Activated naive CD4-positive, alpha-beta T cell treated with anti-CD3 and anti-CD28 coated beads, Interleukin-2, amount 50 U/mL, for 16 hours (primary cell): Measurements from ENCODE around the gene ZYG11B.
"Not testable (repeated sequence)": the region's sequence is repeated elsewhere in the genome, so short reads cannot be mapped to it uniquely, and the experiment has no call there.

Experiments used
- DNase-seq: peaks from one replicate; pipeline ENCODE4 v3.0.0-alpha.2; 2020

ZYG11B gene

DNA sequence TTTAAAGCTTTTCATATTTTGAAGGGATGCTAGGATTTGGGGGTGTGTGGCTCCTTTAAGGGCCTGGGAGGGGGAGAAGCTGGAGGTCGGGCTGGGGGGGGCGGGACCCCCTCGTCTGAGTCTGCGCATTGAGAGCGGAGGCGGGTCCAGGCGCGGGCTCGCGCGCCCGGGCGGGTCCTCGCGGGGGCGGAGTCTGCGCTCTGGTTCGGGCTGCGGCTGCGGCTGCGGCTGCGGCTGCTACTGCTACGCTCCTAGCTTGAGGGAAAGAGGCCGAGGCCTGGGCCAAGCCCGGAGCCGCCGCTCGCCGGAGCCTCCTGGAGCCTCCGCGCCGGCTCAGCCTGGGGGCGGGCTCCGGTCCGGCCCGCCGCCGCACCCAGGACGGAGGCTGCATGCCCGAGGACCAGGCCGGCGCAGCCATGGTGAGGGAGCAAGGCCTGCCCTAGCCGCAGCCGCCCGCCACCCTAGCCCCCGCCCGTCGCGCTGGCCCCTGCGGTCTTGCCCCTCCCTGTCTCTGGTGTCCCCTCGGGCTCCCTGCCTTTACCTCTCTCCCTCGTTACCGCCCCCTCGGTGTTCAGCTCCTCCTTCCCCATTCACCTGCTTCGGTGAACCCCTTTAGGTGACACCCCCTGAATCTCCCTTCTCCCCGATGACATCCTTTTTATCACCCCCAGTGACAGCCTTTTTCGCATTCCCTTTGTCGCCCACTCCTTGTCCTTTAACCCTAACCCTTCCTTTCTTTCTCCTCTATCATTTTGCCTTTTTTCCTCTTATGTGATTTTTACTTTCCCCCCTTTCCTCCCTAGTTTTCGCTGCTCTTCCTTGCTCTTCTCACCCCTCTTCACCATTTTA is at the start of gene ZYG11B:
ZYG11B (plus strand) TSS at position 189 of the 849 bp plus-strand sequence; CDS start at position 390, 201 bp downstream.
- DNase-seq, result peak; percentile 93

DNA sequence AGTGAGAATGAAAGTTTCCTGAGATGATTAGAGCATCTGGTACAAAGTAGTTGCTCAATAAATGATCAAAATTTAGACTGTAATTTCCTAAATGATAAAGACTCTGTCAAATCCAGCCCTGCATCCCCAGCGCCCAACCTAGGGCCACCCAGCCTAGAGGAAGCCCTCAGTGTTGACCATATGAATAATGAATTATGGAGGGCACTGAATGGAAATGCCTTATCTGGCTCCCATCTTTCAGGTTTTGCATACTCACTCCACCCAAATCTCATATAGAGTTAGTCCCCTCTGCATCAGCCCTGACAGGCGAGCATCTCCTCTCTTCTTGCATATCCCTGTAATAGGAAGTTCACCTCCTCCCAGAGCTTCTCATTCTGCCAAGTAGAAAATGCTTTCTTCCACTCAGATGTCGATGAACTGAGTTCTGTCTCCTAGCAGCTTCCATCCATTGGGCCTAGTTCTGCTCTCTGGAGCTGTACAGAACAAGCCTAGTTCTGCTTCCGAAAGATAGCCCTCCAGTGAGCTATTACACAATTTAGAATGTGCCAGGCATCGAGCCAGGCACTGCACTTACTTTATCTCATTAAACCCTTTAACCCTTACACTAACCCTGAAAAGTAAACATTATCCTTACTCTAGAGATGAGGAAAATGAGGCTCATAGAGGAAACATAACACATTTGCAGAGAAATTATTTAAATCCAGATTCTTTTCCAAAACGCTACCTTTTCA is 49.0 kb upstream of the ZYG11B start:
- no peak for DNase-seq

DNA sequence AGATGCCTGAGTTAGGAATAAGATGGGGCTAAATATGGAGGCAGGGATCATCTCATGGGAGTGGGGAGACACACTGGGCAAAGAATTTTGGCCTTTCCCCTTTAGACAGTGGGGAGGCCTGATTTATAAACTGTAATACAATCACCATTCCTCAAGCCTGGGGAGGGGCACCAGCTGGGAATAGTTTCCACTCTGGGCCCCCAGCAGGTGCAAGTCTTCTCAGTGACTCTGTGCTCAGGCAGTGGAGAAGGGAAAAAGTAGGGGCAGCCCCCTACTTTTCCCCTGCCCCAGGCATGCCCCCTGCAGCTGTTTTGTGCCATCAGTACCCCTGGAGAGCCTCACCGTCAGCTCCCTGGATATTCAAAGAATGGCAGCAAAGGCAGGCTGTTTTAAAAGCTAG is 47.2 kb upstream of the ZYG11B start:
- no peak for DNase-seq

- DNase-seq, result no peak
Observed at GRCh38 chr1:52679498-52679897, 46.8 kb upstream of the ZYG11B start.

DNA sequence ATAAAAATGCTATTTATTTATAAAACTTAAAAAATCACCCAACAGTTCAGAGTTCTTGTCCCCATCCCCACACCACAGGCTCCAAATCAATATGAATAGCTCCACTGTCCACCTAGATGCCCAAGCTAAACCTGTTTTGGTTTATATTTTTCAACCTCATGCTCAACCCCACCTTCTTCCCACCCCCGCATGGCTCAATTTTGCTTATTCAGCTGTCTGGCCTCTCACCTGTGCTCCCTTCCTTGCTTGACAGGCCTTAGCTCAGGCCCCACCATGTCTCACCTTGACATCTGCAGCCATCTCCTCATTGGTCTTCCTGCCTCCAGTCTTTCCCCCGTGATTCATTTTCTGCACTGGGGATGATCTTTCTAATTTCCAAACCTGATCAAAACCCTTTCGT is 45.9 kb upstream of the ZYG11B start:
- DNase-seq, result no peak

GRCh38 chr1:52681136-52681535 is 45.1 kb upstream of the ZYG11B start:
- no peak for DNase-seq

DNA sequence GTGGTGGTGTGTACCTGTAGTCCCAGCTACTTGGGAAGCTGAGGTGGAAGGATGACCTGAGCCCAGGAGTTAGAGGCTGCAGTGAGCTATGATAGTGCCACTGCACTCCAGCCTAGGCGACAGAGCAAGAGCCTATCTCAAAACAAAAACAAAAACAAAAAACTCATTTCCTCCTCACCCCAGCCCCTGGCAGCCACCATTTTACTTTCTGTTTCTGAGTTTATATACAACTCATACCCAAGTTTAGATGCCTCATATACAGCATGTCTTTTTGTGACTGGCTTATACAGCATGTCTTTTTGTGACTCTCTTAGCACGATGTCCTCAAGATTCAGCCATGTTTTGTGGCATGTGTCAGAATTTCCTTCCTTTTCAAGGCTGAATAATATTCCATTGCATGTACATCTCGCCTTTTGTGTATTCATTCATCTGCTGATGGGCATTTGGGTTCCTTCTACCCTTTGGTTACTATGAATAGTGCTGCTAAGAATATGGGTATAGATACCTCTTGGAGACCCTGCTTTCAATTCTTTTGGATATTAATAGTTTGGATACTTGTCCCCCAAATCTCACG is 42.8 kb upstream of the ZYG11B start:
- no peak for DNase-seq

DNA sequence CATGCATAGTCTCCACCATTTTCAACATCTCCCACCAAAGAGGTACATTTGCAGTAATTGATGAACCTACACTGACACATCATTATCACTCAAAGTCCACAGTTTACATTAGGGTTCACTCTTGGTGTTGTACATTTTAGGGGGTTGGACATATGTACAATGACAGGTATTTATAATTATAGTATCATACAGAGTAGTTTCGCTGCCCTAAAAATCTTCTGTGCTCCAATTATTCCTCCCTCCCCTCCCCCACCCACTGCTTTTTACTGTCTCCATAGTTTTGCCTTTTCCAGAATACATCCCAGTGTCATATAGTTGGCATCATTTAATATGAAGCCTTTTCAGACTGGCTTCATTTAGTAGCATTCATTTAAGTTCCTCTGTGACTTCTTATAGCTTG is 41.7 kb upstream of the ZYG11B start:
- no peak for DNase-seq

DNA sequence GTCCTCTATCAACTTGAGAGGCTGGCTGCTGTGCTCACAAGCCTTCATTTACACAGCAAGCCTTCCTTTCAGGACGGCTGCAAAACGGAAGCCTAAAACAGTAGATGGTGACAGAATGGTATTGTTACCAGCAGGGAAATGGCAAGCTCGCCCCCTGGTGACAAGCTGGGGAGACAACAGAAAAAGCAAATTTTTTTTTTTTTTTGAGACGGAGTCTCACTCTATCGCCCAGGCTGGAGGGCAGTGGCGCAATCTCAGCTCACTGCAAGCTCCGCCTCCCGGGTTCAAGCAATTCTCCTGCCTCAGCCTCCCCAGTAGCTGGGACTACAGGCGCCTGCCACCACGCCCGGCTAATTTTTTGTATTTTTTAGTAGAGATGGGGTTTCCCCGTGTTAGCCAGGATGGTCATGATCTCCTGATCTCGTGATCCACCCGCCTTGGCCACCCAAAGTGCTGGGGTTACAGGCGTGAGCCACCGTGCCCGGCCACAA is 39.9 kb upstream of the ZYG11B start:
- DNase-seq, result peak; percentile 74

- DNase-seq, result no peak
Observed at GRCh38 chr1:52686830-52687229, 39.4 kb upstream of the ZYG11B start.

DNA sequence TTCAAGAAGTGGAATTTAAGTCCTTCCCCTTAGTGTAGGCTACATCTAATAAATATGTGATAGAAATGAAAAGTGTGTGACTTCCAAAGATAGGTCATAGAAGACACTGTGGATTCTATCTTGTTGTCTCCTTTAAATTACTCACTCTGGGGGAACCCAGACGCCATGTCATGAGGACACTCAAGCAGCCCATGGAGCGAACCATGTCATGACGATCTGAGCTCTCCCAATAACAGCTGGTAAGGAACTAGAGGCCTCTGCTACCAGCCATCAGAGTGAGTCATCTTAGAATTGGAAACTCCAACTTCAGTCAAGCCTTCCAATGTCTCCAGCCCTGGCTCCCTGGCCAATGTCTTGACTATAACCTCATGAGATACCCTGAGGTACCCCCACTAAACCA is 34.4 kb upstream of the ZYG11B start:
- DNase-seq, result no peak

GRCh38 chr1:52692697-52693096 is 33.6 kb upstream of the ZYG11B start:
- DNase-seq, result no peak

GRCh38 chr1:52693351-52693750 is 32.9 kb upstream of the ZYG11B start:
- DNase-seq, result not testable (repeated sequence)

GRCh38 chr1:52693843-52694242 is 32.4 kb upstream of the ZYG11B start:
- DNase-seq, result no peak

DNA sequence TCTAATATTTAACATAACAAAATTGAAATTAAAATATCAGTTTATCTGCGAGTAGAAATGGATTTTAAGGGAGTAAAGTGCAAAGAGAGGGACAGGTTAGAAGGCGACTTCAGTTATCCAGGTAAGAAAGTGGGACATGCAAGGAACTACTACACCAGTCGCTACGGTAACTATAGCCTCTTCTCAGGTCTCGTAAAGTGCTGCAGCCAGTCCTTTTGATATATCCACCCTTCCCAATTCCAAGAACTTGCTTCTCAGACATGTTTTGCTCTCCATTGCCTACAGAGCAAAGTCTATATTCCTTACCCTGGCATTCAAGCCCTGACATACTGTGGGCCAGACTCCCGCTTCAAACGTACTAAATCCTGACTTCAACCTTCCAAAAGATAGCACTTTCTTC is 30.6 kb upstream of the ZYG11B start:
- no peak for DNase-seq

DNA sequence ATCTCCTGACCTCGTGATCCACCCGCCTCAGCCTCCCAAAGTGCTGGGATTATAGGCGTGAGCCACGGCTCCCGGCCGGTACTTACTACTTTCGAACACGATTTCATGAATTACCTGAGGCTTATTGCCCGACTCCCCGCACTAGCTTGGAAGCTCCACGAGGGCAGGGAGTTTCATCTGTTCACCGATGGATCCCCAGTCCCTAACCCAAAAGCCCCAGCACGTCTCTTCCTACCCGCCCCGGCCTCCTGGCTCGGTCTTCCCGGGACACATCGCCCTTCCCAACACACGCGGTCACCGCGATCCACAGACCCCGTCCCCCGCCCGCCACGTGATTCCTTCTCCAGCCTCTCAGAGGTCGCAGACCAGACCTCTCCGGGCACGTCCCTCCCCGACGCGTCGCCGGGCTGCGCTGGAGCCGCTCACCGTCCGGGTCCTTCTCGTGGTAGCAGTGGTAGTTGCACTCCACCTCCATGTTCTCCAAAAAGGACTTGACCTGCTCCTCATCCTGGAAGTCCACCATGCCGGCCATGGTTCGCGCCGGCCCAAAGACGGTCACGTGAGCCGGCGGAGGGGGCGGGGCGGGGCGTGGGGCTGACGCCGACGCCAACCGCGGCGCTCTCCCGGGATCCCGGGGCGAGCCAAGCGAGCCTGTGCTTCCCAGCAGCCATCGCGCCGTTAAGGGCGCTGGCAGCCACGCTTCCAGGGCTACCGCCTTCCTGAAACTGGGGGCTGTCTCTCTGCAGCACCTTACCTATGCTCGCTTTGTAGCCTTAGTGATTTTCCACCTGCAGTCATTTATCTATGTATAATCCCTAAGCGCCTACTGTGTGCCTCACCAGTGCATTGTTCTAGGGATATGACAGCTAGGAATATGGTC is 28.2 kb upstream of the ZYG11B start, which contains the start of gene COA7:
COA7 (minus strand) TSS at position 553 of the 880 bp plus-strand sequence; CDS start at position 532, 21 bp downstream.
- peak; percentile 65 for DNase-seq

GRCh38 chr1:52702886-52703787 is 23.1 kb upstream of the ZYG11B start:
- peak; percentile 84 for DNase-seq

DNA sequence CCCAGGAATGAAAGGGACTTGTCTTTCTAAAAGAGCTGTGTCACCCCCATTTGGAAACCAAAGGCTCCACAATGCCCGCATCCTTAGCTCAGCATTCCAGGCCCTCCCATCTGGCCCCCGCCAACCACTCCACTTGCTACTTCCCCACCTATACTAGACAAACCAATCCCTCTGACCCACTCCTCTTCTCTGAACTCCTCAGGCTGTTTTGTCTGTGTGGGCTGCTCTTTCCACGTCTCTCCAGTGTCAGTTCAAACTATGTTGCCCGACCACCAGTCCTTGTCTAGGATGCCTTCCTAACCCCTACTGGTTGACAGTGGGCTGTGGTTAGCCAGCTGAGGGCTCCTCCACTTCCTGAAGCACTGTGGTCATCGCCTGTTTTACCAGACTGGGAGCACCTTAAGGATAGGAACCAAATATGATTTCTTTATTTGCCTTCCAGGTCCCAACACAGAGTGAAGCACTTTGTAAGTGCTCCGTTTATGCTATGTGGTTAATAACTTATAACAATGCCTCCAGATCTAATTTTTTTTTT is 20.1 kb upstream of the ZYG11B start:
- no peak for DNase-seq

DNA sequence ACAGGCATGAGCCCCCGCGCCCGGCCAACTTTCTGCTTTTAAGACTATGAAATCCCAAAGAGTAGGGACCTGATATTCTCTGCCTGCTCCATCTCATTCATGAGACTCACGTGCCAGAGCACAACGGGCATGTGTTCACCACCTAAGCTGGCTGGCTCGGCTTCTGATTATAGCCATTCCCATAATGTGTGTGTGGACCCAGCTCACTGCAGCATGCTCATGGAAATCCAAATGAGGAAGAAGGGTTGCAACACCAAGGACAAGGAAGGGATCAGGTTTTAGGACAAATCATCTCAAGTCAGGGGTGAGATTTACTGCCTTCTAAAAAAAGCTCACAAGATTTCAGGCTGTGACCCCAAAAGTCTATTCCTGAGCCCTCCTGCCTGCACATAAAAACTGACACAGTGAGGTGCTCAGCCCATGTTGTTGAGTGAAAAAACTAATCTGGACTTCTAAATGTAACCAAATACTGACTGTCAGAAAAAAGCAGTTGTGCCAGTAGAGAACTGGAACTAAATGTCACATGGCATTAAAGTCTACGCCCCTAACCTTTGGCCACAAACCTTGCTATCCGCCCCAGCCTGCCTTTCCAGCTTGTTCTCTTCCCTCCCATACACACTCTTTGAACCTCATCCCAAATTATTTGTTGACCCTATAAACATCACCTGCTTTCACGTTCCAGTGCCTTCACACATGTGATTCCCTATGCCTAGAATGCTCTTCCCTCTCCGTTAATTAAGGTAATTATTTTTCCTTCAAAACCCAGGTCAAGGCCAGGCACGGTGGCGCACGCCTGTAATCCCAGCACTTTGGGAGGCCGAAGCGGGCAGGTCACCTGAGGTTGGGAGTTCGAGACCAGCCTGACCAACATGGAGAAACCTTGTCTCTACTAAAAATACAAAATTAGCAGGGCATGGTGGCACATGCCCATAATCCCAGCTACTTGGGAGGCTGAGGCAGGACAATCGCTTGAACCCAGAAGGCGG is 19.0 kb upstream of the ZYG11B start:
- no peak for DNase-seq
